ENCODE results near the gene TBC1D12.
"Not testable (repeated sequence)": the region's sequence is repeated elsewhere in the genome, so short reads cannot be mapped to it uniquely, and the experiment has no call there.

Gene TBC1D12

GRCh38 chr10:94546049-94546900 is 143.9 kb downstream of the TBC1D12 start:
- DNase-seq (ENCODE audit: low spot score), result no peak

DNA sequence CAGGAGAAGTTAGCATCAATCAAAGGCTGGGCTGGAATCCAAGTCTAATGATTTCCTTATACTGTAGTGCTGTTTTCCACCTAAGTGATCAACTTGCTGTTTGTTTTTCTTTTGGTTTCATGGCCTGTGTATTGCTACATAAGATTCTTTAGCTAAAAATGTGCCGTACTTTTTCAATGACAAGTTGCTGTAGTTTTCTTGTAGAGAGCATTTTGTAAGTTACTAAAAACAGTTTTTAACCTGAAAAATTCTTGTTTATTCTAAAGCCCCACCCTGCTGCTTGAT is 144.5 kb downstream of the TBC1D12 start:
- no peak for DNase-seq (ENCODE audit: low spot score)

DNA sequence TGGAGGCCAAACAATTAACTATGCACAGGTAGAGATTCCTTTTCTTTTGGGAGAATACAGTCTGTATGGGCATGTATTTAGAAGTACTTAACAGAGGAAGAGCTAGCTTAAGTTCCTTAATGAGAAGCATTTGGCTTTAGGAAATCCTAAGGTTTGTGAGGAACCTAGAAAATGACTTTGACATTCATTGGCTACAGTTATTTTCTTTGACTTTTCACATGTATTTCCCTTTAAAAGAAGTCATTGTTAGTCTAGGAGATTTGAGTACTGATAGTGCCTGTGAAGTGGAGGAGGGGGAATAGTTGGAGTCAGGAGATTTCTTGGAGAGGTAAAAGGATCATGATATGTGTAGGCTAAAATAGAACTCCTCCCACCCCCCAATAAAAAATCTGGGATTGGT is 146.9 kb downstream of the TBC1D12 start:
- DNase-seq (ENCODE audit: low spot score), result no peak

DNA sequence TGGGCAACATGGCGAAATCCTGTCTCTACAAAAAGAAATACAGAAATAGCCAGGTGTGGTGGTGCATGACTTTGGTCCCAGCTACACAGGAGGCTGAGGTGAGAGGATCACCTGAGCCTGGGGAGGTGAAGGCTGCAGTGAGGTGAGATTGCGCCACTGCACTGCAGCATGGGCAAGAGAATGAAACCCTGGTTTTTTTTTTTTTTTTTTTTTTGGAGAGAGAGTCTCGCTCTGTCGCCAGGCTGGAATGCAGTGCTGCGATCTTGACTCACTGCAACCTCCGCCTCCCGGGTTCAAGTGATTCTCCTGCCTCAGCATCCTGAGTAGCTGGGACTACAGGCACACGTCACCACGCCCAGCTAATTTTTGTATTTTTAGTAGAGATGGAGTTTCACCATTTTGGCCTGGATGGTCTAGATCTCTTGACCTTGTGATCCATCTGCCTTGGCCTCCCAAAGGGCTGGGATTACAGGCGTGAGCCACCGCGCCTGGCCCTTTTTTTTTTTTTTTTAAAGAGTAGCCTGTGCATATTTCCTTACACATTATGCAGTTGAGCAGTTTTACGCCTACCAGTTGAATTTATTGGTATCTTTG is 165.5 kb downstream of the TBC1D12 start:
- DNase-seq (ENCODE audit: low spot score), result not testable (repeated sequence)

GRCh38 chr10:94571081-94571480 is 168.7 kb downstream of the TBC1D12 start:
- no peak for DNase-seq (ENCODE audit: low spot score)

DNA sequence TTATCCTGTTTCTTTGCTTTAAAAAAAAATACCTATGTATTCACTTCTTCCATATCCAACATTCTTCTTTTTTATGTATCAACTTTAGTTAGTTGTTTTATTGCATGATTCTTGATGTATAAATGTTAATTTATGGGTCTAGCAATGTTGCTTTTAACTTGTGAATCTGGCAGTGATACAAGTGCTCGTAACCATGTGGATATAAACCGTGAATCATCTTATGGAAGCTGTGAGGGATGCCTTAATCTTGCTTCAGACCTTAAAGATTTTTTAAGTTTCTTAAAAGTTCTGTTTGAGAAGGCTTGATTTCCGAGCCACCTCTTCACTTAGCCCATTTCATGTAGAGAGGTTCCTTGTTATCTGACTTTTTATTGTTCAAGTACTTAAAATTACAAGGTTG is 169.2 kb downstream of the TBC1D12 start:
- DNase-seq (ENCODE audit: low spot score), result no peak

DNA sequence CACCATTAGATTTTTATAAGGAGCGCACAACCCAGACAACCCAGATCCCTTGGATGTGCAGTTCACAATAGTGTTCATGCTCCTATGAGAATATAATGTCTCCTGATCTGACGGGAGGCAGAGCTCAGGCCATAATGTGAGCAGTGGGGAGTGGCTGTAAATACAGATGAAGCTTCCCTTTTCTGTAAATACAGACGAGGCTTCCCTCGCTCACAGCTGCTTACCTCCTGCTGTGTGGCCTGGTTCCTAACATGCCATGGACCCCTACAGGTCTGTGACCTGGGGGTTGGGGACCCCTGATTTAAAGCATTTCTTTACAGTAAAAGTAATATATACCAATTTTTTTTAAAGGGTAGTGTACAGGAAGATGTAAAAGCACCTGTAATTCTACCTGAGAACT is 176.4 kb downstream of the TBC1D12 start:
- no peak for DNase-seq (ENCODE audit: low spot score)

GRCh38 chr10:94583124-94583523 is 180.8 kb downstream of the TBC1D12 start:
- DNase-seq (ENCODE audit: low spot score), result no peak

Measured in putamen (tissue), 1 donor.